ENCODE results near the gene HLA-DPA1.
A peak's percentile ranks its signal among the peaks of the same experiment; 100 is the strongest.

HLA-DPA1 gene

GRCh38 chr6:33088931-33089620 lies 15.6 kb upstream of the HLA-DPA1 start:
- peak; percentile 43 for DNase-seq (ENCODE audit: low read depth)

- peak; percentile 8 for DNase-seq (ENCODE audit: low read depth)
Observed at GRCh38 chr6:33088258-33088930, 14.9 kb upstream of the HLA-DPA1 start.

- DNase-seq (ENCODE audit: low read depth), result no peak
Observed at GRCh38 chr6:33085627-33086026, 12.2 kb upstream of the HLA-DPA1 start.

GRCh38 chr6:33082702-33083101 lies 9.3 kb upstream of the HLA-DPA1 start:
- DNase-seq (ENCODE audit: low read depth), result peak; percentile 9

GRCh38 chr6:33081098-33081824 lies 7.8 kb upstream of the HLA-DPA1 start:
- DNase-seq (ENCODE audit: low read depth), result no peak

GRCh38 chr6:33080127-33081089 lies 7.0 kb upstream of the HLA-DPA1 start:
- peak; percentile 80 for DNase-seq (ENCODE audit: low read depth)

GRCh38 chr6:33079580-33079979 lies 6.1 kb upstream of the HLA-DPA1 start:
- no peak for DNase-seq (ENCODE audit: low read depth)

GRCh38 chr6:33078919-33079521 lies 5.6 kb upstream of the HLA-DPA1 start:
- DNase-seq (ENCODE audit: low read depth), result no peak

GRCh38 chr6:33078442-33078841 lies 5.0 kb upstream of the HLA-DPA1 start:
- no peak for DNase-seq (ENCODE audit: low read depth)

- no peak for DNase-seq (ENCODE audit: low read depth)
Observed at GRCh38 chr6:33077908-33078307, 4.5 kb upstream of the HLA-DPA1 start.

- no peak for DNase-seq (ENCODE audit: low read depth)
Observed at GRCh38 chr6:33076406-33076934, 3.0 kb upstream of the HLA-DPA1 start.

GRCh38 chr6:33075568-33076405 lies 2.3 kb upstream of the HLA-DPA1 start, which contains the start of gene HLA-DPB1:
Gene HLA-DPB1, plus strand, starts transcription at chr6:33075990. Its CDS starts 52 bp downstream, at chr6:33076042.
- peak; percentile 74 for DNase-seq (ENCODE audit: low read depth)

GRCh38 chr6:33075208-33075567 lies 1.7 kb upstream of the HLA-DPA1 start:
- no peak for DNase-seq (ENCODE audit: low read depth)

- no peak for DNase-seq (ENCODE audit: low read depth)
Observed at GRCh38 chr6:33072508-33073100, 845 bp downstream of the HLA-DPA1 start.

- no peak for DNase-seq (ENCODE audit: low read depth)
Observed at GRCh38 chr6:33071569-33071968, 1.9 kb downstream of the HLA-DPA1 start.

GRCh38 chr6:33070909-33071308 lies 2.5 kb downstream of the HLA-DPA1 start:
- no peak for DNase-seq (ENCODE audit: low read depth)

GRCh38 chr6:33069021-33069738 lies 4.3 kb downstream of the HLA-DPA1 start:
- DNase-seq (ENCODE audit: low read depth), result no peak

GRCh38 chr6:33066917-33067521 lies 6.4 kb downstream of the HLA-DPA1 start:
- DNase-seq (ENCODE audit: low read depth), result no peak

GRCh38 chr6:33065312-33065711 lies 8.1 kb downstream of the HLA-DPA1 start:
- DNase-seq (ENCODE audit: low read depth), result no peak
